Gastroesophageal sphincter (tissue), 3 donors: ENCODE data around the gene ECM2.

Experiments
- CTCF ChIP-seq, 4 experiments: fragments of 200-600 bp in 2 of 4; fragments of 450-650 bp in 2 of 4; sonication (generic) in 1 of 4; IDR thresholded peaks; one replicate each; pipeline ENCODE4 v1.5.1; 2017 to 2019; ENCODE audit warnings: antibody characterized with exemption in 4 of 4, mild to moderate bottlenecking in 2 of 4, moderate library complexity in 2 of 4
- EP300 ChIP-seq: sonication (generic); formaldehyde crosslinking; IDR thresholded peaks from one replicate; pipeline ENCODE4 v1.6.1; 2017; ENCODE audit warnings: antibody characterized with exemption, mild to moderate bottlenecking
- POLR2A ChIP-seq, 2 donors: fragments of 450-650 bp; IDR thresholded peaks; one replicate each; pipeline ENCODE4 v1.6.1; 2017; ENCODE audit warnings: antibody characterized with exemption in 2 of 2, mild to moderate bottlenecking in 2 of 2, moderate library complexity in 1 of 2
- POLR2AphosphoS5 ChIP-seq: sonication (generic); formaldehyde crosslinking; IDR thresholded peaks from one replicate; pipeline ENCODE4 v1.6.1; 2017; ENCODE audit warnings: antibody characterized with exemption

GRCh38 chr9:92535940-92536850, at the start of gene ECM2:
- TF ChIP-seq POLR2A (IDR thresholded peaks at IDR 0.05) (no peak), CTCF (IDR thresholded peaks at IDR 0.05) (no peak), POLR2AphosphoS5 (no peak), EP300 (no peak)
